H9 (cell line): ENCODE results near the gene RBKS. TPM values are rescaled to one million over a fixed set of nuclear protein-coding genes. Genes with fewer than 3 reads are reported as not detected.

Source experiments
- DNase-seq: peaks from one replicate; pipeline ENCODE4 v3.0.0-alpha.2; 2017
- H2AFZ ChIP-seq: one replicate; pipeline ENCODE4 v1.6.1; 2013; ENCODE audit warnings: mild to moderate bottlenecking, low read length, control low read depth, moderate library complexity
- H2AK5ac ChIP-seq: 2 replicates; pipeline ENCODE4 v1.6.1; 2013; ENCODE audit warnings: low read length, control low read depth, mixed read lengths; ENCODE audit not compliant: insufficient read length
- H2BK120ac ChIP-seq: one replicate; pipeline ENCODE4 v1.6.1; 2013; ENCODE audit warnings: low read depth, mild to moderate bottlenecking, low read length, control low read depth, inconsistent platforms; ENCODE audit not compliant: poor library complexity, severe bottlenecking
- H2BK12ac ChIP-seq: 2 replicates; pipeline ENCODE4 v1.6.1; 2013; ENCODE audit warnings: low read length, control low read depth, mixed read lengths, low read depth; ENCODE audit not compliant: insufficient read length
- H2BK15ac ChIP-seq: 2 replicates; pipeline ENCODE4 v1.6.1; 2013; ENCODE audit warnings: low read depth, low read length, control low read depth
- H2BK20ac ChIP-seq: one replicate; pipeline ENCODE4 v1.6.1; 2013; ENCODE audit warnings: low read depth, mild to moderate bottlenecking, low read length, control low read depth, inconsistent platforms; ENCODE audit not compliant: poor library complexity, severe bottlenecking
- H2BK5ac ChIP-seq: 2 replicates; pipeline ENCODE4 v1.6.1; 2013; ENCODE audit warnings: low read length, control low read depth, mixed read lengths; ENCODE audit not compliant: insufficient read length
- H3K14ac ChIP-seq: 2 replicates; pipeline ENCODE4 v1.6.1; 2013; ENCODE audit warnings: low read length, control low read depth; ENCODE audit not compliant: insufficient read depth
- H3K18ac ChIP-seq: 2 replicates; pipeline ENCODE4 v1.6.1; 2013; ENCODE audit warnings: low read depth, mild to moderate bottlenecking, mixed read lengths, low read length, control low read depth; ENCODE audit not compliant: insufficient read length
- H3K23ac ChIP-seq: 2 replicates; pipeline ENCODE4 v1.6.1; 2013; ENCODE audit warnings: low read length, control low read depth, mixed read lengths, low read depth; ENCODE audit not compliant: insufficient read length
- H3K23me2 ChIP-seq: 2 replicates; pipeline ENCODE4 v1.6.1; 2013; ENCODE audit warnings: low read depth, mild to moderate bottlenecking, mixed read lengths, low read length, control low read depth; ENCODE audit not compliant: insufficient read length, poor library complexity, severe bottlenecking
- H3K27ac ChIP-seq: 2 replicates; pipeline ENCODE4 v1.5.1; 2013; ENCODE audit warnings: low read length, control low read depth, mixed read lengths, low read depth; ENCODE audit not compliant: insufficient read length
- H3K27me3 ChIP-seq: 2 replicates; pipeline ENCODE4 v1.6.1; 2013; ENCODE audit warnings: low read length, control low read depth, inconsistent platforms; ENCODE audit not compliant: insufficient read depth
- H3K4ac ChIP-seq: 2 replicates; pipeline ENCODE4 v1.6.1; 2013; ENCODE audit warnings: low read depth, mild to moderate bottlenecking, control low read depth, inconsistent platforms, low read length, moderate library complexity
- H3K4me1 ChIP-seq: 2 replicates; pipeline ENCODE4 v1.6.1; 2013; ENCODE audit warnings: low read length, control low read depth, inconsistent platforms; ENCODE audit not compliant: insufficient read depth
- H3K4me2 ChIP-seq: 2 replicates; pipeline ENCODE4 v1.6.1; 2013; ENCODE audit warnings: low read length, control low read depth, mixed read lengths; ENCODE audit not compliant: insufficient read length, insufficient read depth
- H3K56ac ChIP-seq: 2 replicates; pipeline ENCODE4 v1.6.1; 2013; ENCODE audit warnings: low read depth, mild to moderate bottlenecking, mixed read lengths, low read length, control low read depth; ENCODE audit not compliant: insufficient read length
- H3K79me1 ChIP-seq: 2 replicates; pipeline ENCODE4 v1.6.1; 2013; ENCODE audit warnings: low read depth, mild to moderate bottlenecking, moderate library complexity, low read length, control low read depth, inconsistent platforms; ENCODE audit not compliant: insufficient read depth, poor library complexity, severe bottlenecking
- H3K79me2 ChIP-seq: 2 replicates; pipeline ENCODE4 v1.6.1; 2013; ENCODE audit warnings: low read length, control low read depth, inconsistent platforms; ENCODE audit not compliant: insufficient read depth
- H3K9ac ChIP-seq: 2 replicates; pipeline ENCODE4 v1.6.1; 2013; ENCODE audit warnings: low read length, control low read depth, mixed read lengths; ENCODE audit not compliant: insufficient read length; ENCODE audit errors: extremely low read depth
- H3K9me3 ChIP-seq: one replicate; pipeline ENCODE4 v1.6.1; 2013; ENCODE audit warnings: low read depth, low read length, inconsistent platforms; ENCODE audit not compliant: control insufficient read depth
- H3T11ph ChIP-seq: one replicate; pipeline ENCODE4 v1.6.1; 2013; ENCODE audit warnings: mild to moderate bottlenecking, low read length, control low read depth, inconsistent platforms
- H4K20me1 ChIP-seq: one replicate; pipeline ENCODE4 v1.6.1; 2013; ENCODE audit not compliant: control insufficient read depth, insufficient read length, insufficient read depth
- H4K5ac ChIP-seq: 2 replicates; pipeline ENCODE4 v1.6.1; 2013; ENCODE audit warnings: low read depth, mild to moderate bottlenecking, mixed read lengths, low read length, control low read depth; ENCODE audit not compliant: insufficient read length
- H4K8ac ChIP-seq: replicated peaks from 2 replicates; pipeline ENCODE4 v1.6.1; 2013; ENCODE audit warnings: low read length, control low read depth, mixed read lengths, low read depth; ENCODE audit not compliant: insufficient read length
- H4K91ac ChIP-seq: 2 replicates; pipeline ENCODE4 v1.6.1; 2013; ENCODE audit warnings: low read depth, mild to moderate bottlenecking, moderate library complexity, mixed read lengths, low read length, control low read depth; ENCODE audit not compliant: insufficient read length
- H3K27ac Mint-ChIP-seq, 3 experiments: 2 replicates in 2 of 3; 3 replicates in 1 of 3; pipeline ENCODE4 v1.8.0; 2020 to 2021; ENCODE audit warnings: mixed read lengths in 3 of 3, mild to moderate bottlenecking in 1 of 3, moderate library complexity in 1 of 3
- H3K27me3 Mint-ChIP-seq: 2 replicates; pipeline ENCODE4 v1.8.0; 2021; ENCODE audit warnings: low read depth, mild to moderate bottlenecking, moderate library complexity, mixed read lengths
- H3K36me3 Mint-ChIP-seq, 3 experiments: 2 replicates in 2 of 3; 3 replicates in 1 of 3; pipeline ENCODE4 v1.8.0; 2020 to 2021; ENCODE audit warnings: low read depth in 3 of 3, mixed read lengths in 3 of 3; ENCODE audit not compliant: insufficient read depth in 1 of 3
- H3K4me1 Mint-ChIP-seq, 2 experiments: 2 replicates each; pipeline ENCODE4 v1.8.0; 2020; ENCODE audit warnings: mixed read lengths in 2 of 2
- H3K4me3 Mint-ChIP-seq, 2 experiments: 2 replicates in 1 of 2; 3 replicates in 1 of 2; pipeline ENCODE4 v1.8.0; 2020 to 2021; ENCODE audit warnings: mild to moderate bottlenecking in 2 of 2, mixed read lengths in 2 of 2, moderate library complexity in 1 of 2
- H3K9me3 Mint-ChIP-seq, 2 experiments: 2 replicates in 1 of 2; 3 replicates in 1 of 2; pipeline ENCODE4 v1.8.0; 2020; ENCODE audit warnings: mild to moderate bottlenecking in 2 of 2, mixed read lengths in 2 of 2, moderate library complexity in 1 of 2
- WGBS: extraction: QIAGEN DNeasy Blood & Tissue Kit; methylation state at CpG from one replicate; pipeline ENCODE4 v1.1.7; 2013; ENCODE audit warnings: missing lambda C conversion rate, low lambda C conversion rate, mixed read lengths; ENCODE audit not compliant: insufficient read length; ENCODE audit errors: extremely low coverage; 5-methylcytosine and 5-hydroxymethylcytosine counted together
- total RNA-seq: library from RNA; stranded (reverse); gene quantifications from 2 replicates; pipeline ENCODE4 v1.2.1, GENCODE V29; 2021
- TF ChIP-seq, protein P1 (sequence below): fragments of 200-600 bp; sonication (generic); conservative IDR thresholded peaks from 3 replicates; pipeline ENCODE4 v1.8.0; 2021; ENCODE audit warnings: antibody characterized with exemption, mild to moderate bottlenecking

RBKS gene
- total RNA-seq, 1 experiment from 2014 or later, result 2.3 TPM

DNA sequence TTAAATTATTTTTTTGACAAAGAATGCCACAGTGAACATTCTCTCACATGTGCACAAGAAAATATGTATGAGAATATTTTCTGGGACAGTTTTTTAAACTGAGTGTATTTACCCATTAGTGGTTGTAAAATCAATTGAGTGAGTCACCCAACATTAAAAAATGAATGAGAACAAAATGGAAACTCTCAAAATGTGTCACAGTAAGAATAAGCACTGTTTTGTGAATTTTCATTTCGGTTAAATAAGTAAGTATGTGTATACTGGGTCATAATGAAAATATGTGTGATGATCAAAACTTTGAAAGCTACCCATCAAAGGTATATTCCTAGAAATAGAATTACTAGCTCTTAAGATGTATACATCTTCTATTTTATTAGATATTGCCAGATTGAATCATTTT, 11.9 kb upstream of the RBKS start:
- Mint-ChIP-seq H3K4me1 (peaks cover 8% of the 10 kb centered on the region in 2 experiments), H3K9me3 (no peaks in the 10 kb centered on the region), H3K27ac (no peak overlapping the region; a peak in 1 of 7 replicates), H3K4me3 (no peak overlapping the region), H3K27me3 (no peaks in the 10 kb centered on the region), H3K36me3 (peaks cover 0 to 3% (median 0%) of the 10 kb centered on the region in 3 experiments; a peak in 2 of 7 replicates)
- H2AK5ac ChIP-seq, result no peak overlapping the region
- no peak overlapping the region for H3K14ac ChIP-seq
- no peak overlapping the region for H4K5ac ChIP-seq
- H3K4ac ChIP-seq, result no peak overlapping the region
- H2BK120ac ChIP-seq, result no peak overlapping the region
- H3K27me3 ChIP-seq, result no peaks in the 10 kb centered on the region
- TF ChIP-seq, protein P1, sequence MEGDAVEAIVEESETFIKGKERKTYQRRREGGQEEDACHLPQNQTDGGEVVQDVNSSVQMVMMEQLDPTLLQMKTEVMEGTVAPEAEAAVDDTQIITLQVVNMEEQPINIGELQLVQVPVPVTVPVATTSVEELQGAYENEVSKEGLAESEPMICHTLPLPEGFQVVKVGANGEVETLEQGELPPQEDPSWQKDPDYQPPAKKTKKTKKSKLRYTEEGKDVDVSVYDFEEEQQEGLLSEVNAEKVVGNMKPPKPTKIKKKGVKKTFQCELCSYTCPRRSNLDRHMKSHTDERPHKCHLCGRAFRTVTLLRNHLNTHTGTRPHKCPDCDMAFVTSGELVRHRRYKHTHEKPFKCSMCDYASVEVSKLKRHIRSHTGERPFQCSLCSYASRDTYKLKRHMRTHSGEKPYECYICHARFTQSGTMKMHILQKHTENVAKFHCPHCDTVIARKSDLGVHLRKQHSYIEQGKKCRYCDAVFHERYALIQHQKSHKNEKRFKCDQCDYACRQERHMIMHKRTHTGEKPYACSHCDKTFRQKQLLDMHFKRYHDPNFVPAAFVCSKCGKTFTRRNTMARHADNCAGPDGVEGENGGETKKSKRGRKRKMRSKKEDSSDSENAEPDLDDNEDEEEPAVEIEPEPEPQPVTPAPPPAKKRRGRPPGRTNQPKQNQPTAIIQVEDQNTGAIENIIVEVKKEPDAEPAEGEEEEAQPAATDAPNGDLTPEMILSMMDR, result no peak
- H2AFZ ChIP-seq, result no peak overlapping the region
- H3K27ac ChIP-seq, result no peak overlapping the region
- no peak overlapping the region for H3K4me2 ChIP-seq
- H3K18ac ChIP-seq, result no peak overlapping the region
- H3K9ac ChIP-seq, result no peak overlapping the region
- no peak overlapping the region for H3K56ac ChIP-seq
- no peaks in the 10 kb centered on the region for H4K20me1 ChIP-seq
- no peak overlapping the region for H3T11ph ChIP-seq
- no peaks in the 10 kb centered on the region for H3K9me3 ChIP-seq
- H2BK20ac ChIP-seq, result no peak overlapping the region
- H3K79me1 ChIP-seq, result no peaks in the 10 kb centered on the region
- H2BK12ac ChIP-seq, result no peak overlapping the region
- no peaks in the 10 kb centered on the region for H3K23me2 ChIP-seq
- no peak overlapping the region for H4K91ac ChIP-seq
- no peaks in the 10 kb centered on the region for H3K4me1 ChIP-seq
- no CpG with 5 or more reads among the region's 1 CpG for WGBS
- no peak overlapping the region for H2BK5ac ChIP-seq
- H3K79me2 ChIP-seq, result 0 out of 2 replicates have a peak, but pooled peaks cover 2% of the 10 kb centered on the region
- no peak overlapping the region for H2BK15ac ChIP-seq
- no peak for DNase-seq
- H4K8ac ChIP-seq, result no peak overlapping the region
- no peak overlapping the region for H3K23ac ChIP-seq
